ENCODE results near the gene FAM83B.
"Not testable (repeated sequence)": the region's sequence is repeated elsewhere in the genome, so short reads cannot be mapped to it uniquely, and the experiment has no call there.

The FAM83B gene

GRCh38 chr6:54824225-54824624, 22.3 kb upstream of the FAM83B start:
- peaks cover 52% of the 10 kb centered on the region for H3K9me3 Mint-ChIP-seq
- H3K4me3 Mint-ChIP-seq; DNase-seq (ENCODE audit: low spot score in 2 of 2); ATAC-seq (replicated peaks; ENCODE audit: extremely low read depth, poor library complexity, severe bottlenecking); H3K4me1 Mint-ChIP-seq; H3K27me3 Mint-ChIP-seq; H3K27ac Mint-ChIP-seq (ENCODE audit: low read depth); H3K36me3 Mint-ChIP-seq (ENCODE audit: insufficient read depth): not testable (repeated sequence)

DNA sequence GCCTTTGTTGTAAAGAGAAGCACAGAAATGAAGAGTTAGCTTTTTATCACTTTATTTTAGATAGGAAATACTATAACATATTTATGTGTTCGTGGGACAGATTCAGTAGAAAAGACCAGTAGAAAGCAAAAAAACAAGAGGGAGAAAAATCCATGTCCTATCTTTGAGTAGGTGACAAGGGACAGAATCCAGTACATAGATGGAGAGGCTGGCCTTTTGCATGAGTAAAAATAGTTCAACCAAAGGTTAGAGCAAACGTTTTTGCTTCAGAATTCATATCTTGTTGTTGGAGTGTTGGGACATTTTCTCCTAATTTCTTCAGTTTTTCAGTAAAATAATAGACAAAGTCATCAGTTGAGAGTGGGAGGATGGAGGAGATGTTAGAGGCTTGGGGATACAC, 19.6 kb upstream of the FAM83B start:
- Mint-ChIP-seq H3K27ac (ENCODE audit: low read depth) (no peak overlapping the region), H3K4me1 (no peaks in the 10 kb centered on the region), H3K36me3 (ENCODE audit: insufficient read depth) (no peaks in the 10 kb centered on the region), H3K4me3 (no peak overlapping the region), H3K27me3 (no peaks in the 10 kb centered on the region), H3K9me3 (peaks cover 38% of the 10 kb centered on the region)
- ATAC-seq (replicated peaks; ENCODE audit: extremely low read depth, poor library complexity, severe bottlenecking) (no peak), DNase-seq (ENCODE audit: low spot score in 2 of 2) (no peak)

- DNase-seq (ENCODE audit: low spot score in 2 of 2), result no peak
- Mint-ChIP-seq H3K27me3 (no peaks in the 10 kb centered on the region), H3K36me3 (ENCODE audit: insufficient read depth) (no peaks in the 10 kb centered on the region), H3K4me3 (no peak overlapping the region), H3K4me1 (no peaks in the 10 kb centered on the region), H3K9me3 (peaks cover 30% of the 10 kb centered on the region), H3K27ac (ENCODE audit: low read depth) (no peak overlapping the region)
- ATAC-seq (replicated peaks; ENCODE audit: extremely low read depth, poor library complexity, severe bottlenecking), result no peak
Measured at GRCh38 chr6:54830216-54830615, 16.4 kb upstream of the FAM83B start.

- Mint-ChIP-seq H3K36me3 (ENCODE audit: insufficient read depth) (no peaks in the 10 kb centered on the region), H3K9me3 (peaks cover 11% of the 10 kb centered on the region), H3K27ac (ENCODE audit: low read depth) (no peak overlapping the region), H3K27me3 (no peaks in the 10 kb centered on the region), H3K4me1 (no peaks in the 10 kb centered on the region), H3K4me3 (no peak overlapping the region)
- no peak for DNase-seq (ENCODE audit: low spot score in 2 of 2)
- no peak for ATAC-seq (replicated peaks; ENCODE audit: extremely low read depth, poor library complexity, severe bottlenecking)
Measured at GRCh38 chr6:54835176-54835575, 11.4 kb upstream of the FAM83B start.

GRCh38 chr6:54846857-54847674, 495 bp downstream of the FAM83B start:
- Mint-ChIP-seq H3K4me1 (no peaks in the 10 kb centered on the region), H3K9me3 (peaks cover 16% of the 10 kb centered on the region), H3K4me3 (no peak overlapping the region), H3K27me3 (no peaks in the 10 kb centered on the region), H3K36me3 (ENCODE audit: insufficient read depth) (no peaks in the 10 kb centered on the region), H3K27ac (ENCODE audit: low read depth) (no peak overlapping the region)
- ATAC-seq (replicated peaks; ENCODE audit: extremely low read depth, poor library complexity, severe bottlenecking), result no peak
- no peak for DNase-seq (ENCODE audit: low spot score in 2 of 2)

- H3K9me3 Mint-ChIP-seq, result peaks cover 16% of the 10 kb centered on the region
- H3K27ac Mint-ChIP-seq (ENCODE audit: low read depth), result no peak overlapping the region
- no peak for ATAC-seq (replicated peaks; ENCODE audit: extremely low read depth, poor library complexity, severe bottlenecking)
- no peaks in the 10 kb centered on the region for H3K27me3 Mint-ChIP-seq
- H3K36me3 Mint-ChIP-seq (ENCODE audit: insufficient read depth), result no peaks in the 10 kb centered on the region
- DNase-seq (ENCODE audit: low spot score in 2 of 2), result no peak
- H3K4me3 Mint-ChIP-seq, result no peak overlapping the region
- no peaks in the 10 kb centered on the region for H3K4me1 Mint-ChIP-seq
Measured at GRCh38 chr6:54847799-54848597, 1.4 kb downstream of the FAM83B start.

- ATAC-seq (replicated peaks; ENCODE audit: extremely low read depth, poor library complexity, severe bottlenecking) (no peak), DNase-seq (ENCODE audit: low spot score in 2 of 2) (no peak)
- H3K9me3 Mint-ChIP-seq, result peaks cover 11% of the 10 kb centered on the region
- no peaks in the 10 kb centered on the region for H3K4me1 Mint-ChIP-seq
- no peak overlapping the region for H3K27ac Mint-ChIP-seq (ENCODE audit: low read depth)
- H3K4me3 Mint-ChIP-seq, result no peak overlapping the region
- no peaks in the 10 kb centered on the region for H3K27me3 Mint-ChIP-seq
- H3K36me3 Mint-ChIP-seq (ENCODE audit: insufficient read depth), result no peaks in the 10 kb centered on the region
Measured at GRCh38 chr6:54850114-54850513, 3.5 kb downstream of the FAM83B start.

- Mint-ChIP-seq H3K27ac (ENCODE audit: low read depth) (no peak overlapping the region), H3K36me3 (ENCODE audit: insufficient read depth) (no peaks in the 10 kb centered on the region), H3K9me3 (peaks cover 31% of the 10 kb centered on the region), H3K27me3 (no peaks in the 10 kb centered on the region), H3K4me3 (no peak overlapping the region), H3K4me1 (no peaks in the 10 kb centered on the region)
- ATAC-seq (replicated peaks; ENCODE audit: extremely low read depth, poor library complexity, severe bottlenecking) (no peak), DNase-seq (ENCODE audit: low spot score in 2 of 2) (no peak)
Measured at GRCh38 chr6:54856129-54856528, 9.6 kb downstream of the FAM83B start.

DNA sequence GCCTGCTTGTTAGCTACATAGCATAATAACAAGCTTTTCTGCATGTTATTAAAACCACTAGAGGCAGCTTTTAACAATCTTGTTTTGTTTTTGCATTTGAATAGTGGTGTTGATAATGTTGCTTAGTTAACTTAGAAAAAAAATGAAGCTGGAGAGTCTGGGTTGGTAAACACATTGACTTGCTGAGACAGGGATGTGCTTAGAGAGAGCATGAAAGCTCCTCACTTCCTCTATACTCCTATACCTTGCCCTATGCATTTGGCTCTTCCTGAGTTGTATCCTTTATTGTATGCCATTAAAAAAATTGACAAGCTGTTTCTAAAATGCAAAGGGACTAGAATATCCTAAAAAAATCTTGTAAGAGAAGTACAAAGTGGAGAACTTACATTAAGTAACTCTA, 13.6 kb downstream of the FAM83B start:
- no peaks in the 10 kb centered on the region for H3K4me1 Mint-ChIP-seq
- H3K36me3 Mint-ChIP-seq (ENCODE audit: insufficient read depth), result no peaks in the 10 kb centered on the region
- no peak for DNase-seq (ENCODE audit: low spot score in 2 of 2)
- H3K9me3 Mint-ChIP-seq, result peaks cover 22% of the 10 kb centered on the region
- no peak overlapping the region for H3K4me3 Mint-ChIP-seq
- H3K27me3 Mint-ChIP-seq, result no peaks in the 10 kb centered on the region
- ATAC-seq (replicated peaks; ENCODE audit: extremely low read depth, poor library complexity, severe bottlenecking), result no peak
- no peak overlapping the region for H3K27ac Mint-ChIP-seq (ENCODE audit: low read depth)

DNA sequence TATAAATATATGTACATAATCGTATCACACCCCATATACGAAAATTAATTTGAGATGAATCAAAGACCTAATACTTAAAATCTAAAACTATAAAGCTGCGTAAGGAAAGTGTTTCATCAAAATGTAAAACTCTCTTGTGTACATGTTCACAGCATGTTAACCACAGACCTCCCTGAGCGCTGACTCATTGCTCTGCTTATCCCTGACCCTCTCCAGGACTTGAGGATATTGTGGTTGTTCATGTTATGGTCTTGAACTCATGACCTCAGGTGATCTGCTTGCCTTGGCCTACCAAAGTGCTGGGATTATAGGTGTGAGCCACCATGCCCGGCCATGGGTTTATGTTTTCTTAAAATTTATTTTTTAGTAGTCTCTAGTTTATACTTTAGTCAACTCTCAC, 14.2 kb downstream of the FAM83B start:
- DNase-seq (ENCODE audit: low spot score in 2 of 2) (no peak), ATAC-seq (replicated peaks; ENCODE audit: extremely low read depth, poor library complexity, severe bottlenecking) (no peak)
- H3K4me3 Mint-ChIP-seq, result no peak overlapping the region
- no peaks in the 10 kb centered on the region for H3K27me3 Mint-ChIP-seq
- H3K27ac Mint-ChIP-seq (ENCODE audit: low read depth), result no peak overlapping the region
- no peaks in the 10 kb centered on the region for H3K4me1 Mint-ChIP-seq
- no peaks in the 10 kb centered on the region for H3K36me3 Mint-ChIP-seq (ENCODE audit: insufficient read depth)
- H3K9me3 Mint-ChIP-seq, result peaks cover 22% of the 10 kb centered on the region

GRCh38 chr6:54861905-54862616, 15.5 kb downstream of the FAM83B start:
- Mint-ChIP-seq H3K4me3 (no peak overlapping the region), H3K4me1 (no peaks in the 10 kb centered on the region), H3K9me3 (peaks cover 15% of the 10 kb centered on the region), H3K27me3 (no peaks in the 10 kb centered on the region), H3K36me3 (ENCODE audit: insufficient read depth) (no peaks in the 10 kb centered on the region), H3K27ac (ENCODE audit: low read depth) (no peak overlapping the region)
- ATAC-seq (replicated peaks; ENCODE audit: extremely low read depth, poor library complexity, severe bottlenecking) (no peak), DNase-seq (ENCODE audit: low spot score in 2 of 2) (no peak)

GRCh38 chr6:54864272-54864671, 17.7 kb downstream of the FAM83B start:
- H3K27ac Mint-ChIP-seq (ENCODE audit: low read depth), result no peak overlapping the region
- ATAC-seq (replicated peaks; ENCODE audit: extremely low read depth, poor library complexity, severe bottlenecking) (no peak), DNase-seq (ENCODE audit: low spot score in 2 of 2) (no peak)
- H3K4me1 Mint-ChIP-seq, result no peaks in the 10 kb centered on the region
- no peak overlapping the region for H3K4me3 Mint-ChIP-seq
- H3K36me3 Mint-ChIP-seq (ENCODE audit: insufficient read depth), result no peaks in the 10 kb centered on the region
- H3K9me3 Mint-ChIP-seq, result peaks cover 9% of the 10 kb centered on the region
- H3K27me3 Mint-ChIP-seq, result no peaks in the 10 kb centered on the region

All from central memory CD8-positive, alpha-beta T cell (primary cell).